ENCODE results near the gene NLK.
"Not testable (repeated sequence)": the region's sequence is repeated elsewhere in the genome, so short reads cannot be mapped to it uniquely, and the experiment has no call there.

NLK gene

DNA sequence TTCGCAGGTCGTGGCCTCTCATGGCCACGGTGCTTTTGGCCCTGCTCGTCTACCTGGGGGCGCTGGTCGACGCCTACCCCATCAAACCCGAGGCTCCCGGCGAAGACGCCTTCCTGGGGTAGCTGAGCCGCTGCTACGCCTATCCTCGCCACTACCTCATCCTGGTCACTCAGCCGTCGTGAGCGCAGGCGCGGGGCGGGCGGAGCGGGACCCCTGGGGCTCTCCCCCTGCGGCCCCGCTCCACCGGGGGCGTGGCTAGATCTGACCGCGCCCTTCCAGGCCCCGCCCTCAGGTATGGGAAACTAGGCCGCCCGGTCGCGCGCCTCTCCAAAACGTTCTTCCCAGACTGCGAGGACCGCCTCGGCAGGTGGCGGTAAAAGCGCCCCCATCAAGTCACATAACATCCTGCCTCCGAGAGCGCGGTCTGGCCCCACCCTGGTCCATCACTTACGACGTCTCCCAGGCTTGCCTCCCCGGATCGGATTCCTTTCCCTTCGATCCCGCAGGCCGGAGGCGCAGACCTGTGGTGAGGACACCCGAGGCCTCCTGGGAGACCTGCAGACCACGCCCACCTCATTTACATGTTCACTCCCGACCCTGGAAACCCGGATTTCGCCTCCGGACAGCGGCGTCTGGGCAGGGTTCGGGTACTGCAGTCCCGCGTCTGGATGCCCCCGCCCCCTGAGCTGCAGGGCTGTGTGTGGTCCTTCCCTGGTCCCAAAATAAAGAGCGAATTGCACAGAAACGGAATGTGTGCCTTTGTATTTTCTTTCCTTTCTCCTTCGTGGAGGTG, 185.0 kb downstream of the NLK start:
- Histone ChIP-seq H3K4me3 (peak overlapping the region; percentile 64), H3K27ac (no peak overlapping the region)
- DNase-seq (ENCODE audit: low spot score) = no peak
- TF ChIP-seq, protein P1, sequence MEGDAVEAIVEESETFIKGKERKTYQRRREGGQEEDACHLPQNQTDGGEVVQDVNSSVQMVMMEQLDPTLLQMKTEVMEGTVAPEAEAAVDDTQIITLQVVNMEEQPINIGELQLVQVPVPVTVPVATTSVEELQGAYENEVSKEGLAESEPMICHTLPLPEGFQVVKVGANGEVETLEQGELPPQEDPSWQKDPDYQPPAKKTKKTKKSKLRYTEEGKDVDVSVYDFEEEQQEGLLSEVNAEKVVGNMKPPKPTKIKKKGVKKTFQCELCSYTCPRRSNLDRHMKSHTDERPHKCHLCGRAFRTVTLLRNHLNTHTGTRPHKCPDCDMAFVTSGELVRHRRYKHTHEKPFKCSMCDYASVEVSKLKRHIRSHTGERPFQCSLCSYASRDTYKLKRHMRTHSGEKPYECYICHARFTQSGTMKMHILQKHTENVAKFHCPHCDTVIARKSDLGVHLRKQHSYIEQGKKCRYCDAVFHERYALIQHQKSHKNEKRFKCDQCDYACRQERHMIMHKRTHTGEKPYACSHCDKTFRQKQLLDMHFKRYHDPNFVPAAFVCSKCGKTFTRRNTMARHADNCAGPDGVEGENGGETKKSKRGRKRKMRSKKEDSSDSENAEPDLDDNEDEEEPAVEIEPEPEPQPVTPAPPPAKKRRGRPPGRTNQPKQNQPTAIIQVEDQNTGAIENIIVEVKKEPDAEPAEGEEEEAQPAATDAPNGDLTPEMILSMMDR (IDR thresholded peaks at IDR 0.05) = no peak

DNA sequence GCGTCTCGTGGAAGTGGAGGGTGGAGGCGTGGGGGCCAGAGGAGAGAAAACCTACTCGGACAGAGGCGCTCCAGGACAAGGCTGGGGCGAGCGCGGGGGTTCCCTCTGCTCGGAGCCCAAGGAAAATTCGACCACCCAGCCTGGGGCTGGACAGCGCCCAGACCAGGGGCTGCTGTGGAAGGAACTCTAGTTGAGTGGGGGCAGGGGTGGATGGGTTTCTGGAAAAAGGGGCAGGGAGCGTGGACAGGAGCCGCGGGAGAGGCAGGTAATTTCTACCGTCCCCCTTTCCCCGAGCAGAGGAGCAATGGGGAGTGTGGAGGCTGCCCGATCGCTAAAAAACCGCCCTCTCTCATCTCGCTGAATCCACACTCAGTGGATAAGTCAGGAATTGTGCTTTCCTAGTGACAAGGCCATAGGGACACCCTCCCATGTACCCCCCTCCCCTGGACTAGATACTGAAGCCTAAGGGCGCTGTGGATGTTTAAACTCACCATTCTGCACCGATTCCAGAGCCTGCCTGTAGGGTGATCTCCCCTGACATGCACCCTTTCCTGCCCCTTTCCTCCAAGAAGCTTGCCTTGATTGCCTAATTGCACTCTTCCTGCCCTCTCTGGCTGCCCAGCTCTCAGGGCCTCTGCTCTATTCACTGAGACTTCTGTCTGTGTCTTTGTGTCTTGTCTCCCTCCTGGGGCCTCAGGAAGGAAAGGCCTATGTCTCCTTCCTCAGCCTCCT, 185.8 kb downstream of the NLK start:
- Histone ChIP-seq H3K4me3 (peak overlapping the region; percentile 64), H3K27ac (no peak overlapping the region)
- TF ChIP-seq, protein P1 (IDR thresholded peaks at IDR 0.05) = no peak
- no peak for DNase-seq (ENCODE audit: low spot score)

DNA sequence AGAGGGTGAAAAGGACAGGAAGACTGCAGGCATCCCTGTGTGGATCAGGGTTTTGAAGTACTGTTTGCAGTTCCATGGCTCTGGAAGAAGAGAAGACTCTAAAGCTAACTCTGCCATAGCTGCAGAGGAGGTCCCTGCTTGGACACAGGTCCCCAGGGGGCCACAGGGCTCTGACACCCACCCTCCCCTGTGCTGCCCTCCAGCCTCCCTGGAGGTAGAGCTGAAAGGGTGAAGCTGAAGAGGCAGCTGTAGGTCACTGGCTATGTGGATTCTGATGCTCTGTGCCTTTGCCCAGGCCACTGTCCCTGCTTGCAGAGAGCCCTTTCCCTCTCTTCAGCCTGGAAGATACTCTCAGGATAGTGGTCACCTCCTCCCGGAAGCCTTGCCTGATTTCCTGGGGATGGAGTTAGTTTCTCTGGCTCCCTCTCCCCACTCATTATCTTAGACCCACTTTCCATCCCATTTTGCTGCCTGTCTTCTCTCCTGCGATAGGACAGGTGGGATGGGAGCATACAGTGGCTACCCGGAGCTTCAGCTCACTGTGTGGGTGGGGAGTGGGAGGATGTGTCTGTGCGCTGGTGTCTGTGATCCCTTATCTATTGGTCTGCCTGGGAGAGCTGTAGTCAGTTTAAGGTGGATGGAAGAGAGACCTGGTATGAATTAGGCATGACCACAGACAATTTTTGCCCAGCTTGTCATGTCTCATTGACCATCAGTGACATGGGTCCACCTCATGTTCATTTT, 186.7 kb downstream of the NLK start:
- TF ChIP-seq, protein P1 (IDR thresholded peaks at IDR 0.05) = no peak
- H3K27ac ChIP-seq = no peak overlapping the region

DNA sequence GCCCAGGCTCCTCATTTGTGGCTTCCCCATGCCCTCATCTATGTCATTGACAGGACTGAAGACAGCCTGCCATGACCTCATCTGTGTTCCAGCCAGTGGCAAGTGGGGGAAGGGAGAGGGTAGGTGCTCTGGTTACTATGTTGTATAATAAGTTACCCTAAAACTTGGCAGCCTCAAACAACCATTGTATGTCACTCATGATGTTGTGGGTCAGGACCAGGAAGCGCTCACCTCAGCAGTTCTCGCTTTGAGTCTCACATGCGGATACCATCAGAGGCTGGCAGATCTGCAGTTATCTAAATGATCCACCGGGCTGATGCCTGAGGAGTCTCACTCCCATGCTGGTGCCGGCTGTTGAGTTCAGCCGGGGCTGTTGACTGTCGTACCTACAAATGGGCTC, 187.5 kb downstream of the NLK start:
- Histone ChIP-seq H3K27ac (no peak overlapping the region), H3K4me3 (no peak overlapping the region)
- DNase-seq (ENCODE audit: low spot score) = no peak
- TF ChIP-seq, protein P1 (IDR thresholded peaks at IDR 0.05) = no peak

More for the DNA sequence above, 186.7 kb downstream of the NLK start:
- DNase-seq (ENCODE audit: low spot score) = no peak
- no peak overlapping the region for H3K4me3 ChIP-seq

DNA sequence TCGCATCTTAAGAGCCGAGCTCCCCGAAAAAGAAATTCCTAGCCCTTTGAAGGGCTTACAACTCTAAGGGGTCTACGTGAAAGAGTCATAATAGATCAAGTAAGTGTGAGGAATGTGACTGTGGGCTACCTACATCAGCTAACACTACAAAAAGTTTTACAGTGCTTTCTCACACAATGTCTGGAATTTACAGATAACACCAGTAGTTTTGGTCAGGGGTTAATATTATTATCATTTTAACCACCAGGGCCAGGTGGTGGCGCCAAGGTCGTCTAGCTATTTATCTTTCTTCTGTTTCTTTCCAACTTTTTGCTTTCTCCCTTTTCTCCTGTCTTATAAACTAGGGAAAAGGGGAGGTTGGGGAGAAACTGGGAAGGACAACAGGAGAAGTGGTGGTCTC, 188.1 kb downstream of the NLK start:
- H3K27ac ChIP-seq; H3K4me3 ChIP-seq; DNase-seq (ENCODE audit: low spot score): not testable (repeated sequence)

DNA sequence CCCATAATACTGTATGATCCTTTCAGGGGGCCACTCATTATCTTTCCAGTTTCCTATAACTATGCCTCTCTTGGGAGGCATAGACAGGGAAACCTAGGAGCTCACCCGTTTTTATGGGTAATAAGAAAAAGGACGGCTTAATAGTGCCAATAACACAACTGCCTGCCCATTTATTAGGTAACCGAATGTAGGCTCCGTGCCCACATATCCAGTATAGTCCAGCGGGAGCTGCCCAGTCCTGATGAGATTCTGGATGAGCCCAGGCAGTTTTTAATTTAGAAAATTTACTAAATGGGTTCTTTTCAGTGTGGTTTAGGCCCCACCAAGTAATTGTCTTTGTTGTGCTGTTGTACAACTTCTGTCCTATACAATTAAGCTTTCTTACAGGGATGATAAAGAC, 189.1 kb downstream of the NLK start:
- DNase-seq (ENCODE audit: low spot score) = not testable (repeated sequence)

DNA sequence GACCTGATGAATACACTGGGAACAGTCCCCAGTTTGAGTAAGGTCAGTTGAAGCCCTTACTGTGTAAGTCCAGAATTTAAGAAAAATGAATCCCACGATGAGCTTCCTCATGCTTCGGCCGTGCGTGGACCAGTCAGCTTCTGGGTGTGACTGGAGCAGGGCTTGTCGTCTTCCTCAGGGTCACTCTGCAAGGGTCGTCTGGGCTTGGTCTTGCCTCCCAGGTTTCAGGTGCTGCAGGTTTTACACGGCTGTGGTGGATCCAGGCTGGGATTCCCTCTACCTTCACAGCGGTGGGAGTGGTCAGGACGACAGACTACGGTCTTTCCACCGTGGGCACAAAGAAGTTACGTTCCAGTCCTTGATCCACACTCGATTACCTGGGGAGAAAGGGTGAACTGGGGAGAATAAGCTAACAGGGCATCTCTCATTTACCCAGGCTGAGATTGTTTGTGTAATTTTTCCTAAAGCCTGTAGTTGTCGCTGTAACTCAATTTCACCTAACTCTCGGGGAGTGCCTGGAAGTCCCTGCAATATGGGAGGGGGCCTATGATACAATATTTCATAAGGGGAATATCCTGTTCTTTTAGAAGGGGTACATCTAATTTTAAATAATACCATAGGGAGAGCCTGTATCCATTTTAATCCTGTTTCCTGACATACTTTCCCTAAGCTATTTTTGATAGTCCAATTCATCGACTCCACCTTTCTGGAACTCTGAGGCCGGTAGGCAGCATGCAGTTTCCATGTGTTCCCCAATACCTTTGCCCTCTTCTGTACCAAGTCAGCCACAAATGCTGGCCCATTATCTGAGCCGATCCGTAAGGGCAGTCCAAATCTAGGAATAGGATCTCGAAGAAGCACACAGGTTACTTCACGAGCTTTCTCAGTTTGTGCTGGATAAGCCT, 190.7 kb downstream of the NLK start:
- not testable (repeated sequence) for H3K4me3 ChIP-seq; DNase-seq (ENCODE audit: low spot score); H3K27ac ChIP-seq

More for the DNA sequence above, 189.1 kb downstream of the NLK start:
- not testable (repeated sequence) for H3K27ac ChIP-seq, H3K4me3 ChIP-seq

DNA sequence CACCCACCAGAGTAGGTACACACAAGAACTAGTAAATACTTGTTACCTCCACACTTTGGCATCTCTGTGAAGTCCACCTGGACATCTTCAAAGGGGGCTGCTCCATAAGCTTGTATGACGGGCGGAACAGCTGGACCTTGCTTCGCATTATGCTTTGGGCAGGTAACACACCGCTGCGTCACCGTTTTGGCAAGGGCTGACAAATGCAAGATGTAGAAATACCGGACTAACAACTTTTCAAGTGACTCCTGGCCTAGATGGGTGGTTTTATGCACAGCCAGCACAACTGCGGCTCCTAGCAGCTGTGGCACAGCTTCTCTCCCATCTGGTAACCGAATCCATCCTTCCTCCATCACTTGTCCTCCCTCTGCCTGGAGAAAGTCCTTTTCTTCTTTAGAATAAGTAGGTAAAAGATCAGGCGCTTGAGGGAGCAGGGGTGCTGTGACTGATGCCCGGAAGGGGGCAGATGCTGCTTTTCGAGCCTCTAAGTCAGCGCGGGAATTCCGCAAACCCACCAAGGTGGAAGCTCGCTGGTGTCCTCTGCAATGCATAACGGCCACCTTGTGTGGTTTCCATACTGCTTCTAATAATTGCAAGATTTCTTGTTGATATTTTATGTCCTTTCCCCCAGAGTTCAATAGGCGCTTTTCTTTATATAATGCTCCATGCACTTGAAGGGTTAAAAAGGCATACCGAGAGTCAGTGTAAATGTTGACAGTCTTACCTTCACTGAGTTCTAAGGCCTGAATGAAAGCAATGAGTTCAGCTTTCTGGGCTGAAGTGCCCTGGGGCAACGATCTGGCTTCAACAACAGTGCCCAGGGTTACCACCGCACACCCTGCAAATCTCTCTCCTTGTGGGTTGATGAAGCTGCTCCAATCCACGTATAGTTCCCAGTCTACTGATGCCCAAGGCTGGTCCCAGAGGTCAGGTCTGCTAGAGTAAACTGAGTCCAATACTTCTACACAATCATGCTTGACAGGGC, 191.7 kb downstream of the NLK start:
- H3K27ac ChIP-seq; DNase-seq (ENCODE audit: low spot score); H3K4me3 ChIP-seq: not testable (repeated sequence)

DNA sequence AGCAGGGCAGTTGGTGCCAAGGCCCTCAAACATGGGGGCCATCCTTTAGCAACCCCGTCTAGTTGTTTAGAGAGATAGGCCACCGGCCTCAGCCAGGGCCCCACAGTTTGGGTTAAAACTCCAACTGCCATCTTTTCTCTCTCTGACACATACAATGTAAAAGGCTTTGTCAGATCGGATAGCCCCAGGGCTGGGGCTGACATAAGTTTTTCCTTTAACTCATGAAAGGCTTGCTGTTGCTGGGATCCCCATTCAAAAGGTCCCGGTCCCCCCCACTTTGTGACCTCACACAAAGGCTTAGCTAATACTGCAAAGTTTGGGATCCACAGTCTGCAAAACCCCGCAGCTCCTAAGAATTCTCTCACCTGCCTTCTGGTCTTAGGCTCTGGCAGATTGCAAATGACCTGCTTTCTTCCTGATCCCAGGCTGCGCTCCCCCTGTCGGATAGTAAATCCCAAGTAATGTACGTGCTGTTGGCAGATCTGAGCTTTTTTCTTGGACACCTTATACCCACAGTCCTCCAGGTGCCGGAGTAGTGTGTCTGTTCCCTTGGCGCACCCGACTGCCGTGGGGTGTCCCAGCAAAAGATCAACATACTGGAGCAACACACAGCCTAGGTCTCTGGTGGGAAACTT, 192.7 kb downstream of the NLK start:
- H3K4me3 ChIP-seq; DNase-seq (ENCODE audit: low spot score); H3K27ac ChIP-seq: not testable (repeated sequence)

DNA sequence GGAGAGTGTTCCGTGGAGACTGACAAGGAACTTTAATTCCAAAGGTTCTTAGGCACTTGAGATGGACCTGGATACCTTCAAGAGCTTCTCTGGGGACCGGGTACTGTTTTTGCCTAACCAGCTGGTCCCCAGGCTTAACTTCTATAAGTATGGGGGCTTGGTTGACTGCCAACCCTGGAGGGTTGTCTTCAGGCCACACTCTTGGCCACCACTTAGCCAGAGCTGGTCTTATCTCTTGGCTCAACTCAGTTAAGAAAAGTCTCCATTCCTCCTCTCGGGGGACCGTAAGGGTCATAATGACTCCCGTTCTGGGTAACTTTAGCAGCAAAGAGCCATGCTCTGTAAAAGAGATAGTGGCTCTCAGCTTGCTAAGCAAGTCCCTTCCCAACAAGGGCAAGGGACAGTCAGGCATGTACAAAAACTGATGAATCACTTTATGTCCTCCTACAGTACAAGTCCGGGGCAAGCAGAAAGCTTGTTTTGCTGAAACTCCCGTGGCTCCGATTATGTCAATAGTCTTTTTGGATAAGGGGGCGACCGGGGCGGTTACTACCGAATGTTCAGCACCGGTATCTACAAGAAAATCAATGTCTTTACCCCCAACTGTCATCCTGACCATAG, 193.7 kb downstream of the NLK start:
- not testable (repeated sequence) for DNase-seq (ENCODE audit: low spot score)

More for the DNA sequence above, 193.7 kb downstream of the NLK start:
- H3K27ac ChIP-seq, H3K4me3 ChIP-seq: not testable (repeated sequence)

Measured in coronary artery (tissue), 2 donors.